H1 (cell line): Measurements from ENCODE around the gene IGFBP6. TPM values are rescaled to one million over a fixed set of nuclear protein-coding genes. Genes with fewer than 3 reads are reported as not detected.

Experiments used
- CTCF ChIA-PET: fragments of 300-600 bp; sonication (Branson Sonifier 250); formaldehyde crosslinking; loops from one replicate; lab custom pipeline; 2021; ENCODE audit not compliant: partially characterized antibody; lab: Charles Lee
- POLR2A ChIA-PET: fragments of 300-600 bp; sonication (Branson Sonifier 250); formaldehyde crosslinking; loops from one replicate; lab custom pipeline; 2021; ENCODE audit warnings: inconsistent platforms; ENCODE audit not compliant: partially characterized antibody; lab: Charles Lee
- DNase-seq, 2 experiments: peaks; one replicate each; pipeline versions ENCODE4 v3.0.0 to v3.0.0-alpha.2; 2010 to 2022; ENCODE audit warnings: low spot score in 2 of 2, low read depth in 1 of 2, mixed read lengths in 1 of 2
- FAIRE-seq: peaks from 2 replicates; lab custom pipeline; 2011; peaks lifted over from hg19 to GRCh38; lab: Jason Lieb, UNC
- H2AFZ ChIP-seq: 2 replicates; pipeline ENCODE4 v1.8.1; 2012; ENCODE audit warnings: low read length, inconsistent platforms
- H2AK5ac ChIP-seq: 2 replicates; pipeline ENCODE4 v1.6.1; 2013; ENCODE audit warnings: low read depth, low read length
- H2BK120ac ChIP-seq: replicated peaks from 2 replicates; pipeline ENCODE3; 2013; ENCODE audit warnings: low read depth, low read length, inconsistent platforms
- H2BK12ac ChIP-seq: 2 replicates; pipeline ENCODE4 v1.6.1; 2013; ENCODE audit warnings: low read depth, low read length
- H2BK15ac ChIP-seq: 2 replicates; pipeline ENCODE4 v1.6.1; 2013; ENCODE audit warnings: low read length
- H2BK20ac ChIP-seq: 2 replicates; pipeline ENCODE4 v1.6.1; 2013; ENCODE audit warnings: low read length
- H2BK5ac ChIP-seq: 2 replicates; pipeline ENCODE4 v1.6.1; 2013; ENCODE audit warnings: low read depth, low read length
- H3K14ac ChIP-seq: 2 replicates; pipeline ENCODE4 v1.6.1; 2013; ENCODE audit warnings: inconsistent platforms; ENCODE audit not compliant: insufficient read length
- H3K18ac ChIP-seq: 2 replicates; pipeline ENCODE4 v1.6.1; 2013; ENCODE audit warnings: low read length; ENCODE audit errors: extremely low read depth
- H3K23ac ChIP-seq: 2 replicates; pipeline ENCODE4 v1.6.1; 2013; ENCODE audit warnings: inconsistent platforms; ENCODE audit not compliant: insufficient read length
- H3K23me2 ChIP-seq: 2 replicates; pipeline ENCODE4 v1.6.1; 2013; ENCODE audit warnings: low read depth, low read length
- H3K27ac ChIP-seq: 2 replicates; pipeline ENCODE4 v1.6.1; 2011; ENCODE audit warnings: low read depth, low read length, inconsistent platforms
- H3K27me3 ChIP-seq, 4 experiments: replicated peaks in 1 of 4; 1 replicate in 1 of 4; 2 replicates in 3 of 4; pipeline versions ENCODE4 v1.6.1 to v1.8.1; 2011 to 2013; ENCODE audit warnings: low read length in 3 of 4, mild to moderate bottlenecking in 3 of 4, inconsistent platforms in 2 of 4, mixed read lengths in 2 of 4, moderate library complexity in 1 of 4; ENCODE audit not compliant: control insufficient read depth in 3 of 4, insufficient read depth in 3 of 4; ENCODE audit errors: extremely low read depth in 1 of 4
- H3K36me3 ChIP-seq, 4 experiments: 2 replicates each; pipeline versions ENCODE4 v1.6.1 to v1.8.1; 2011 to 2013; ENCODE audit warnings: mild to moderate bottlenecking in 4 of 4, low read length in 3 of 4, moderate library complexity in 2 of 4, control low read depth in 1 of 4, inconsistent platforms in 1 of 4; ENCODE audit not compliant: insufficient read depth in 4 of 4, control insufficient read depth in 2 of 4
- H3K4ac ChIP-seq: replicated peaks from 2 replicates; pipeline ENCODE3; 2013; ENCODE audit warnings: low read length, low read depth, mixed read lengths, inconsistent platforms; ENCODE audit not compliant: insufficient read length
- H3K4me1 ChIP-seq, 4 experiments: replicated peaks in 1 of 4; 1 replicate in 1 of 4; 2 replicates in 3 of 4; pipeline versions ENCODE4 v1.6.1 to v1.8.1; 2011 to 2013; ENCODE audit warnings: low read length in 3 of 4, inconsistent platforms in 2 of 4, mixed read lengths in 1 of 4; ENCODE audit not compliant: insufficient read depth in 4 of 4, control insufficient read depth in 3 of 4
- H3K4me2 ChIP-seq, 2 experiments: 2 replicates each; pipeline versions ENCODE4 v1.6.1 to v1.8.1; 2011 to 2013; ENCODE audit warnings: low read depth in 2 of 2, low read length in 2 of 2, control low read depth in 1 of 2, inconsistent platforms in 1 of 2, mild to moderate bottlenecking in 1 of 2; ENCODE audit not compliant: insufficient read depth in 1 of 2
- H3K4me3 ChIP-seq, 4 experiments: fragments of 200-600, 300-600 bp in 1 of 4; sonication (generic), shearing (Covaris generic), sonication (Bioruptor Twin) in 1 of 4; 2 replicates each; pipeline versions ENCODE4 v1.5.1 to v1.8.1; 2011 to 2016; ENCODE audit warnings: low read length in 4 of 4, low read depth in 3 of 4, control low read depth in 2 of 4, inconsistent platforms in 2 of 4, mild to moderate bottlenecking in 2 of 4, mixed read lengths in 1 of 4, moderate library complexity in 1 of 4; ENCODE audit not compliant: insufficient read depth in 2 of 4; ENCODE audit errors: extremely low read depth in 1 of 4
- H3K56ac ChIP-seq: replicated peaks from 2 replicates; pipeline ENCODE3; 2013; ENCODE audit warnings: low read depth, mild to moderate bottlenecking, mixed read lengths, low read length, inconsistent platforms; ENCODE audit not compliant: insufficient read length
- H3K79me1 ChIP-seq: 2 replicates; pipeline ENCODE4 v1.6.1; 2013; ENCODE audit warnings: low read depth, low read length, control low read depth
- H3K79me2 ChIP-seq, 2 experiments: 2 replicates each; pipeline versions ENCODE4 v1.6.1 to v1.8.1; 2012 to 2013; ENCODE audit warnings: low read length in 2 of 2, mild to moderate bottlenecking in 2 of 2, inconsistent platforms in 1 of 2; ENCODE audit not compliant: insufficient read depth in 2 of 2, control insufficient read depth in 1 of 2
- H3K9ac ChIP-seq, 4 experiments: replicated peaks in 1 of 4; 1 replicate in 1 of 4; 2 replicates in 3 of 4; pipeline versions ENCODE4 v1.6.1 to v1.8.1; 2011 to 2013; ENCODE audit warnings: low read depth in 3 of 4, low read length in 3 of 4, control low read depth in 2 of 4, mild to moderate bottlenecking in 2 of 4, moderate library complexity in 2 of 4, inconsistent platforms in 1 of 4; ENCODE audit errors: extremely low read depth in 1 of 4
- H3K9me3 ChIP-seq, 2 experiments: 2 replicates each; pipeline versions ENCODE4 v1.6.1 to v1.8.1; 2012 to 2013; ENCODE audit warnings: mild to moderate bottlenecking in 2 of 2, moderate library complexity in 2 of 2, control low read depth in 1 of 2, inconsistent platforms in 1 of 2, low read depth in 1 of 2, low read length in 1 of 2, mixed read lengths in 1 of 2; ENCODE audit not compliant: insufficient read depth in 2 of 2
- H4K20me1 ChIP-seq, 2 experiments: replicated peaks in 1 of 2; 2 replicates each; pipeline versions ENCODE3 to v1.8.1; 2011 to 2013; ENCODE audit warnings: inconsistent platforms in 2 of 2, low read length in 2 of 2, mild to moderate bottlenecking in 1 of 2; ENCODE audit not compliant: insufficient read depth in 2 of 2, control insufficient read depth in 1 of 2
- H4K5ac ChIP-seq: 2 replicates; pipeline ENCODE4 v1.6.1; 2013; ENCODE audit warnings: low read length, low read depth, mixed read lengths, inconsistent platforms; ENCODE audit not compliant: insufficient read length
- H4K8ac ChIP-seq: 2 replicates; pipeline ENCODE4 v1.8.0; 2013; ENCODE audit warnings: mild to moderate bottlenecking, moderate library complexity, low read length, inconsistent platforms; ENCODE audit not compliant: insufficient read depth; ENCODE audit errors: extremely low read depth
- H4K91ac ChIP-seq: replicated peaks from 2 replicates; pipeline ENCODE3; 2013; ENCODE audit warnings: low read length, mixed read lengths, inconsistent platforms; ENCODE audit not compliant: insufficient read length
- ATF3 ChIP-seq: IDR thresholded peaks from 2 replicates; pipeline ENCODE4 v1.6.1; 2011; ENCODE audit warnings: low read depth, mild to moderate bottlenecking, low read length; ENCODE audit not compliant: insufficient read depth
- BCL11A ChIP-seq, 2 experiments: IDR thresholded peaks; one replicate each; pipeline ENCODE4 v1.6.1; 2011; ENCODE audit warnings: low read depth in 2 of 2, low read length in 2 of 2, mild to moderate bottlenecking in 2 of 2
- CHD1 ChIP-seq: IDR thresholded peaks from 2 replicates; pipeline ENCODE4 v1.6.1; 2012; ENCODE audit warnings: low read depth, low read length, improper control_type of control experiment
- CHD2 ChIP-seq: IDR thresholded peaks from 2 replicates; pipeline ENCODE4 v1.6.1; 2012; ENCODE audit warnings: low read length, improper control_type of control experiment
- HDAC2 ChIP-seq, 2 experiments: fragments of 300-600 bp in 1 of 2; sonication (generic) in 1 of 2; IDR thresholded peaks; 2 replicates each; pipeline ENCODE4 v1.6.1; 2011 to 2012; ENCODE audit warnings: low read depth in 2 of 2, low read length in 2 of 2, mild to moderate bottlenecking in 2 of 2, moderate library complexity in 2 of 2, borderline replicate concordance in 1 of 2, inconsistent platforms in 1 of 2
- POU5F1 ChIP-seq: IDR thresholded peaks from 2 replicates; pipeline ENCODE4 v1.6.1; 2011; ENCODE audit warnings: low read depth, mild to moderate bottlenecking, low read length, moderate library complexity
- RBBP5 ChIP-seq: IDR thresholded peaks from 2 replicates; pipeline ENCODE4 v1.7.1; 2012; ENCODE audit warnings: low read depth, mild to moderate bottlenecking, inconsistent platforms, low read length, moderate library complexity, borderline replicate concordance
- SRF ChIP-seq: IDR thresholded peaks from 2 replicates; pipeline ENCODE4 v1.6.1; 2011; ENCODE audit warnings: mild to moderate bottlenecking, low read depth, low read length, moderate library complexity
- SUZ12 ChIP-seq: fragments of 200-600 bp; sonication (generic); IDR thresholded peaks from 2 replicates; pipeline ENCODE4 v1.6.1; 2012; ENCODE audit warnings: mild to moderate bottlenecking, inconsistent platforms, low read length, moderate library complexity, mixed read lengths
- TBP ChIP-seq: IDR thresholded peaks from 2 replicates; pipeline ENCODE4 v1.6.1; 2011; ENCODE audit warnings: low read depth, low read length, improper control_type of control experiment
- WGBS, 2 experiments: shearing (Covaris generic) in 1 of 2; methylation state at CpG; one replicate each; pipeline versions ENCODE4 v1.1.6 to v1.1.7; 2013 to 2015; ENCODE audit warnings: low lambda C conversion rate in 2 of 2, mixed read lengths in 2 of 2, inconsistent platforms in 1 of 2, low coverage in 1 of 2, missing lambda C conversion rate in 1 of 2; ENCODE audit not compliant: insufficient replicate concordance in 2 of 2, insufficient coverage in 1 of 2, insufficient read length in 1 of 2; ENCODE audit errors: extremely low coverage in 1 of 2, missing lambda C conversion rate in 1 of 2; 5-methylcytosine and 5-hydroxymethylcytosine counted together
- polyA plus RNA-seq, 7 experiments: library from polyadenylated mRNA; depleted of rRNA in 3 of 7; stranded (reverse) in 5 of 7; unstranded in 2 of 7; fragments of >200 nt in 5 of 7; fragments of 200-250 nt in 2 of 7; gene quantifications; 1 replicate in 5 of 7; 2 replicates in 1 of 7; 4 replicates in 1 of 7; pipeline versions ENCODE4 v1.2.1 to v1.2.3, GENCODE V29; 2011 to 2013; ENCODE audit warnings: missing spikeins in 2 of 7, mixed read lengths in 2 of 7
- total RNA-seq: library from RNA; stranded (reverse); fragmentation: NEBNext Ultra II Directional; extraction: Animal tissue kit (Norgen Biotek cat#: 25700); gene quantifications from 2 replicates; pipeline ENCODE4 v1.2.1, GENCODE V29; 2021

The IGFBP6 gene
- total and polyA plus RNA-seq, 2 of the 8 experiments (the other 6 are each of a cell fraction or from before 2014, with no cell fraction given) = 13.7 to 14.7 TPM

- Histone ChIP-seq H3K4me2 (peak overlapping the region; percentile 64 to 78), H2BK12ac (peak overlapping the region; percentile 75; the same call in 1 of the 2 replicates), H2BK15ac (no peak overlapping the region), H3K18ac (no peak overlapping the region), H3K4ac (no peak overlapping the region), H3K79me2 (no peaks in the 10 kb centered on the region), H3K14ac (no peak overlapping the region), H3K23ac (no peak overlapping the region), H2BK120ac (no peak overlapping the region), H3K27me3 (peaks cover 0 to 12% (median 3%) of the 10 kb centered on the region in 4 experiments; a peak in 4 of 7 replicates), H3K4me1 (peaks cover 4 to 30% (median 23%) of the 10 kb centered on the region in 4 experiments), H3K79me1 (peaks cover 8% of the 10 kb centered on the region; the same call in 1 of the 2 replicates), H3K56ac (peak overlapping the region; percentile 89), H3K9me3 (no peaks in the 10 kb centered on the region), H2AFZ (0 out of 2 replicates have a peak overlapping the region, but pooled peaks have one; percentile 45), H3K4me3 (peak overlapping the region; percentile 82 to 86 (median 84)), H2AK5ac (no peak overlapping the region), H3K36me3 (peaks cover 0 to 5% (median 0%) of the 10 kb centered on the region in 4 experiments; a peak in 1 of 8 replicates), H4K5ac (peak overlapping the region; percentile 91), H2BK5ac (peak overlapping the region; percentile 92; the same call in 1 of the 2 replicates), H3K23me2 (peaks cover 15% of the 10 kb centered on the region), H4K91ac (peak overlapping the region; percentile 77), H3K9ac (peak overlapping the region in 3 of 4 experiments; percentile 53 to 70 (median 65); a peak in 5 of 7 replicates), H3K27ac (peak overlapping the region; percentile 75; the same call in 1 of the 2 replicates), H4K20me1 (peaks cover 12 to 18% of the 10 kb centered on the region in 2 experiments), H2BK20ac (peak overlapping the region; percentile 15; the same call in 1 of the 2 replicates), H4K8ac (no peak overlapping the region; the same call in 1 of the 2 replicates)
- POLR2A ChIA-PET = interaction anchor here (0.8 to 35.6 kb wide), 11 partner anchors 11 to 165 kb away, joined by 3 to 711 read pairs (median 4); partner anchors contain the start of genes EIF4B, IGFBP6, KRT8 and ZNF740
- WGBS, 2 experiments = 8% methylated on average over 41 of the region's 48 CpGs; no CpG with 5 or more reads in 1 of the 2 experiments
- CTCF ChIA-PET = interaction anchor here (0.6 to 15.7 kb wide), 36 partner anchors 8 to 407 kb away, joined by 3 to 258 read pairs (median 4); partner anchors contain the start of genes IGFBP6 and SOAT2
- FAIRE-seq (no peak), DNase-seq (peak; percentile 87 to 97)
- TF ChIP-seq RBBP5 = peak; percentile 40; the same call in 1 of the 2 replicates
- TF ChIP-seq CHD2 = no peak
- TF ChIP-seq SRF = no peak
- no peak for TF ChIP-seq POU5F1
- TF ChIP-seq BCL11A (IDR thresholded peaks at IDR 0.05; ENCODE audit: low read depth in 2 of 2, low read length in 2 of 2) = no peak
- no peak for TF ChIP-seq CHD1
- no peak for TF ChIP-seq ATF3
- peak; percentile 26; the same call in 1 of the 2 replicates for TF ChIP-seq TBP
- no peak for TF ChIP-seq HDAC2 (IDR thresholded peaks at IDR 0.05; ENCODE audit: borderline replicate concordance in 1 of 2, low read depth in 2 of 2, low read length in 2 of 2)
- no peak for TF ChIP-seq SUZ12
These were observed 43.2 kb upstream of the IGFBP6 start for GRCh38 chr12:53054112-53054878.
